Sigmoid colon (tissue), 7 donors: ENCODE measurements around the gene RNASEH2A. TPM values are rescaled to one million over a fixed set of nuclear protein-coding genes. Genes with fewer than 3 reads are reported as not detected.

Experiments
- DNase-seq: peaks from one replicate; pipeline ENCODE4 v3.0.0-alpha.2; 2019
- H3K27ac ChIP-seq, 4 donors: fragments of 200-600 bp; sonication (generic); one replicate each; pipeline ENCODE4 v1.5.1; 2016 to 2019; ENCODE audit warnings: mild to moderate bottlenecking in 1 of 4
- H3K27me3 ChIP-seq, 3 donors: fragments of 200-600 bp; sonication (generic); one replicate each; pipeline ENCODE4 v1.5.1; 2019; ENCODE audit warnings: mild to moderate bottlenecking in 1 of 3
- H3K36me3 ChIP-seq, 4 donors: fragments of 200-600 bp; sonication (generic); one replicate each; pipeline ENCODE4 v1.5.1; 2016 to 2019
- H3K4me1 ChIP-seq, 4 donors: fragments of 200-600 bp; sonication (generic); one replicate each; pipeline ENCODE4 v1.5.1; 2017 to 2019
- H3K4me3 ChIP-seq, 4 donors: fragments of 200-600 bp; sonication (generic); one replicate each; pipeline ENCODE4 v1.5.1; 2017 to 2019; ENCODE audit warnings: mild to moderate bottlenecking in 2 of 4, moderate library complexity in 1 of 4
- H3K9me3 ChIP-seq, 4 donors: fragments of 200-600 bp in 3 of 4; sonication (generic) in 3 of 4; one replicate each; pipeline versions ENCODE4 v1.5.1 to v1.6.1; 2013 to 2019
- EP300 ChIP-seq, 4 donors: sonication (generic); formaldehyde crosslinking; IDR thresholded peaks; one replicate each; pipeline ENCODE4 v1.6.1; 2017; ENCODE audit warnings: antibody characterized with exemption in 4 of 4
- POLR2A ChIP-seq, 2 donors: fragments of 450-650 bp; IDR thresholded peaks; one replicate each; pipeline ENCODE4 v1.6.1; 2016; ENCODE audit warnings: antibody characterized with exemption in 2 of 2, mild to moderate bottlenecking in 2 of 2, moderate library complexity in 2 of 2
- POLR2AphosphoS5 ChIP-seq, 4 donors: sonication (generic); formaldehyde crosslinking; IDR thresholded peaks; one replicate each; pipeline ENCODE4 v1.6.1; 2017; ENCODE audit warnings: antibody characterized with exemption in 4 of 4
- WGBS, 2 donors: extraction: QIAGEN DNeasy Blood & Tissue Kit; methylation state at CpG; one replicate each; pipeline ENCODE4 v1.1.7; 2013; 5-methylcytosine and 5-hydroxymethylcytosine counted together
- intact Hi-C: fragments of 100-400 bp; cut with DNase I; formaldehyde crosslinking; loops from one replicate; pipeline ENCODE4 v1.15.1; 2023
- polyA plus RNA-seq, 3 donors: library from polyadenylated mRNA; stranded (reverse); fragments of 200-250 nt; gene quantifications; one replicate each; pipeline ENCODE4 v1.2.3, GENCODE V29; 2013
- total RNA-seq, 4 donors: library from RNA; depleted of rRNA; stranded (reverse); fragments of >200 nt; gene quantifications; one replicate each; pipeline ENCODE4 v1.1.0, GENCODE V29; 2016
- TF ChIP-seq, protein P1 (sequence below), 4 experiments: fragments of 450-650 bp in 3 of 4; fragments of 200-600 bp in 1 of 4; IDR thresholded peaks; one replicate each; pipeline ENCODE4 v1.5.1; 2016 to 2019; ENCODE audit warnings: antibody characterized with exemption in 4 of 4, mild to moderate bottlenecking in 3 of 4, moderate library complexity in 2 of 4
- donor health status: healthy with polysubstance abuse.
- donor health status: Bipolar disorder and iron deficiency.
- donor health status: healthy.

RNASEH2A gene
- total and polyA plus RNA-seq, 7 donors: 1.9 to 22.1 (median 3.7) TPM

DNA sequence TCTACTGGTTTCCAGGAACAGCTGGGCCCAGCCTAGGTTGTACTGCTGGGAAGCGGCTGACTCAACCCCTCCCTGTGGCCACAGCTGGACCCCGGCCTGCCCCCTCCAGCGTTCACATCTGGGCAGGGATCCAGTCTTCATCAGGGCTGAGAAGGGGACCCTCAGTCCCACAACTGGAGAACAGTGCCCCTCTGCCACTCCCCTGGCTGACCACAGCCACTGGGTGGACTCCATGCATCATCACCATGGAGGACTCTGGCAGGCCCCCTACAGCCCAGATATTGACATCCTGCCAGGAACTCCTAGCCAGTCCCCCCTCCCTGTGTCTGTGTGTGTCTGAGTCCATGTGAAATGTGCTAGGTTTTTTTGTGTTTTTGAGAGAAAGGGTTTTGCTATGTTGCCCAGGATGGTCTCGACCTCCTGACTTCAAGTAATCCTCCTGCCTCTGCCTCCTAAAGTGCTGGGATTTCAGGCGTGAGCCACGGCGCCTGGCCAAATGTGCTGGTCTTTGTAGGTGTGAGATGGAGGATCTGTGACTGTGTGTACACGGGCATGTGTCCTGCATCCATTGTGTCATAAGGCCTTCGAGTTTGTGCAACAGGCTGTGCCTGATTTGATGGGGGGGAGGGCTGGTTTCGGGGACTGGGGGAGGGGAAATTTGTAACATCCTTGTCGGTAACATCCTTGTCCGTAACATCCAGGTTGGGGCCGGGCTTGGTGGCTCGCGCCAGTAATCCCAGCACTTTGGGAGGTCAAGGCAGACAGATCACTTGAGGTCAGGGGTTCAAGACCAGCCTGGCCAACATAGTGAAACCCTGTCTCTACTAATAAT is 27.0 kb upstream of the RNASEH2A start:
- DNase-seq: peak; percentile 89
- no peaks in the 10 kb centered on the region for H3K9me3 ChIP-seq
- intact Hi-C loops: no loop called here
- TF ChIP-seq POLR2AphosphoS5 (IDR thresholded peaks at IDR 0.05) (peak in 2 of 4 donors; percentile 50 to 52), EP300 (IDR thresholded peaks at IDR 0.05) (no peak)
- H3K36me3 ChIP-seq: no peaks in the 10 kb centered on the region
- H3K27me3 ChIP-seq: no peaks in the 10 kb centered on the region
- WGBS, 2 donors: 68 to 74% methylated on average over 15 of the region's 15 CpGs
- H3K4me3 ChIP-seq: peak overlapping the region in 2 of 4 donors; percentile 58 to 67
- peak overlapping the region; percentile 89 to 97 (median 94) for H3K27ac ChIP-seq
- peaks cover 0 to 60% (median 52%) of the 10 kb centered on the region in 4 donors for H3K4me1 ChIP-seq

DNA sequence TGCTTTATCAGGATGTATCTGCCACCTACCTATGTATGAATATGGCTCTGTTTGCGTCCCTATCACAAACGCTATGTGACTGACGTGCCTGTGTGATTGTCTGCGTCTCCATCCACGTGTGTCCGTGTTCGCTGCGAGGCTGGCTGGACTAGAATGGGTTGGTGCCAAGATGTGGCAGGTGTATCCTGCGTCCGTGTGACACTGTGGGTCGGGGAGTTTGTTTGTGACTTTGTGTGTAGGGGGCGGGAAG is 24.3 kb upstream of the RNASEH2A start:
- Histone ChIP-seq H3K4me3 (peak overlapping the region; percentile 32 to 63 (median 52)), H3K27me3 (no peaks in the 10 kb centered on the region), H3K4me1 (peaks cover 0 to 65% (median 59%) of the 10 kb centered on the region in 4 donors), H3K36me3 (no peaks in the 10 kb centered on the region), H3K9me3 (no peaks in the 10 kb centered on the region), H3K27ac (peak overlapping the region; percentile 97 to 100 (median 98))
- TF ChIP-seq EP300 (IDR thresholded peaks at IDR 0.05) (no peak), POLR2A (IDR thresholded peaks at IDR 0.05) (peak; percentile 52 to 72)
- WGBS, 2 donors: 1% methylated on average over 12 of the region's 12 CpGs
- intact Hi-C loops: no loop called here
- DNase-seq: no peak

DNA sequence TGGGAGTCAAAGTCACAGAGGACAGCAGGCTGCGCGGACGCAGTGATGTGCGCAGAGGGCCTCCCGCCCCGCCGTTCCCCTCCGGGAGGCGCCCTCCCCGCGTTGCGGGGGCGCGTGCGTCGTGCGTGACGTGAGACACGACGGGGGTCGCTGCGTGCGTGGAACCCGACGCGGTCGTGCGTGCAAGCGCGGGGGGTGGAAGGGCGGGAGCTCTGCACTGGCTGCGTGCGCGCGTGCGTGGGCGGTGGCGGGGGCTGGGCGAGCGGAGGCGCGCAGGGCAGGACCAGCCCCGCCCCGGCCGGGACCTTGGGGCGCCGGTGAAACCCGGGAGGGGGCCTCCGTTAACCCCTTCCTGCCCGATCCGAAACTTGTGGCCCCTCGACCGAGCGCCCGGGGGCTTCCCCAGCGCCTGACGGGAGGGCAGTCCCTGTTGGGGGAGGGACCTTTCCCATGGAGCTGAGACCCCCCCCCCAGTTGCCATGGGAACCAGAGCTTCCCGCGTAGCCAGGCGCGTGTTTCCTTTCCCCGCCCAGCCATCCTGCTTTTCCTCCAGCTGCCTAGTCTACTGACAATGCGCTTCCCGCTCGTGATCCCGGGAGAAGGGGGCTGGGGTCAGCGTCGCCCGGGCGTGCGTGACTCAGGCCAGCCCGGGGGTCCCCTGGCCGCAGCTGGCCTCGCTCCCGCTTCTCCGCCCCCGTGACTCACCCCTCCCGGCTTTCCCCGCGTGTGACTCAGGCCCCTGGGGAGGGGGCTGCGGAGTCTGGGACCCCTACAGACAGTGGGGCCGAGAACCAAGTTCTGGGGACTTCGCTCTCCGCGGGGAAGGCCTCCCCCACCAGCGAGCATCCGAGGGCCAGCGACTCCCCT is 23.7 kb upstream of the RNASEH2A start:
- Histone ChIP-seq H3K27ac (peak overlapping the region; percentile 97 to 100 (median 98)), H3K36me3 (no peaks in the 10 kb centered on the region), H3K9me3 (no peaks in the 10 kb centered on the region), H3K4me1 (peaks cover 0 to 66% (median 59%) of the 10 kb centered on the region in 4 donors), H3K4me3 (peak overlapping the region; percentile 32 to 63 (median 52)), H3K27me3 (no peaks in the 10 kb centered on the region)
- no peak for TF ChIP-seq POLR2A (IDR thresholded peaks at IDR 0.05)
- peak; percentile 88 to 96 (median 93) for TF ChIP-seq POLR2AphosphoS5 (IDR thresholded peaks at IDR 0.05)
- TF ChIP-seq EP300 (IDR thresholded peaks at IDR 0.05): peak; percentile 94 to 99 (median 98)
- TF ChIP-seq, protein P1, sequence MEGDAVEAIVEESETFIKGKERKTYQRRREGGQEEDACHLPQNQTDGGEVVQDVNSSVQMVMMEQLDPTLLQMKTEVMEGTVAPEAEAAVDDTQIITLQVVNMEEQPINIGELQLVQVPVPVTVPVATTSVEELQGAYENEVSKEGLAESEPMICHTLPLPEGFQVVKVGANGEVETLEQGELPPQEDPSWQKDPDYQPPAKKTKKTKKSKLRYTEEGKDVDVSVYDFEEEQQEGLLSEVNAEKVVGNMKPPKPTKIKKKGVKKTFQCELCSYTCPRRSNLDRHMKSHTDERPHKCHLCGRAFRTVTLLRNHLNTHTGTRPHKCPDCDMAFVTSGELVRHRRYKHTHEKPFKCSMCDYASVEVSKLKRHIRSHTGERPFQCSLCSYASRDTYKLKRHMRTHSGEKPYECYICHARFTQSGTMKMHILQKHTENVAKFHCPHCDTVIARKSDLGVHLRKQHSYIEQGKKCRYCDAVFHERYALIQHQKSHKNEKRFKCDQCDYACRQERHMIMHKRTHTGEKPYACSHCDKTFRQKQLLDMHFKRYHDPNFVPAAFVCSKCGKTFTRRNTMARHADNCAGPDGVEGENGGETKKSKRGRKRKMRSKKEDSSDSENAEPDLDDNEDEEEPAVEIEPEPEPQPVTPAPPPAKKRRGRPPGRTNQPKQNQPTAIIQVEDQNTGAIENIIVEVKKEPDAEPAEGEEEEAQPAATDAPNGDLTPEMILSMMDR (IDR thresholded peaks at IDR 0.05): no peak
- WGBS, 2 donors: 1 to 2% methylated on average over 88 of the region's 88 CpGs
- intact Hi-C loops: no loop called here
- peak; percentile 96 for DNase-seq

DNA sequence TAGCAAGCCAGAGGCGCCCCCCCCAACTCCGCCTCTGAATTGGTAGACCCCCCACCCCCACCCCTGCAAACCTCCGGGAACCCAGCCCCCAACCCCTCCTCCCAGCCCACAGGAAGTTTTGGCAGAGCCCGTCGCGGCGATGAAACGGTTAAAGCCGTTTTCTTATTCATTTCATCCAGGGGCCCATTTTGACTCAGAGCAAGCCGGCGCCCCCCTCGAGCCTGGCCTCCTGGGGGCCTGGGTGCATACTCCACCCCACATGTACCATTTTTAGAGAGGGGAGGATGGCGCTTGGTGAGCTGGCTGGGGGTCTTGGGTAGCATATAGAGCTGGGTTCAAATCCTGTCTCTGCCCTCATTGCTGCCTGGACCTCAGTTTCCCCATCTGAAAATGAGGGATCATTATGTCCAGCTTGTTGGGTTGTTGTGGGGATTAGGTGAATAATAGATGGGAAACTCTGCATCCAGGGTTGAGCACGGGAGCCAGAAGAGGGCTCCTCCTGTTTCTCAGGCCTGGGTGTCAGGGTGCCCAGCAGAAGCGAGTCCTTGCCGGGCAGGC is 23.0 kb upstream of the RNASEH2A start:
- H3K27ac ChIP-seq: peak overlapping the region; percentile 97 to 100 (median 98)
- WGBS, 2 donors: 11 to 13% methylated on average over 16 of the region's 16 CpGs
- H3K9me3 ChIP-seq: no peaks in the 10 kb centered on the region
- H3K4me3 ChIP-seq: peak overlapping the region; percentile 32 to 63 (median 52)
- no peak for TF ChIP-seq EP300 (IDR thresholded peaks at IDR 0.05)
- TF ChIP-seq, protein P1 (IDR thresholded peaks at IDR 0.05): no peak
- no peak for TF ChIP-seq POLR2A (IDR thresholded peaks at IDR 0.05)
- TF ChIP-seq POLR2AphosphoS5 (IDR thresholded peaks at IDR 0.05): no peak
- peaks cover 0 to 67% (median 62%) of the 10 kb centered on the region in 4 donors for H3K4me1 ChIP-seq
- H3K27me3 ChIP-seq: no peaks in the 10 kb centered on the region
- DNase-seq: no peak
- intact Hi-C loops: no loop called here
- H3K36me3 ChIP-seq: no peaks in the 10 kb centered on the region

DNA sequence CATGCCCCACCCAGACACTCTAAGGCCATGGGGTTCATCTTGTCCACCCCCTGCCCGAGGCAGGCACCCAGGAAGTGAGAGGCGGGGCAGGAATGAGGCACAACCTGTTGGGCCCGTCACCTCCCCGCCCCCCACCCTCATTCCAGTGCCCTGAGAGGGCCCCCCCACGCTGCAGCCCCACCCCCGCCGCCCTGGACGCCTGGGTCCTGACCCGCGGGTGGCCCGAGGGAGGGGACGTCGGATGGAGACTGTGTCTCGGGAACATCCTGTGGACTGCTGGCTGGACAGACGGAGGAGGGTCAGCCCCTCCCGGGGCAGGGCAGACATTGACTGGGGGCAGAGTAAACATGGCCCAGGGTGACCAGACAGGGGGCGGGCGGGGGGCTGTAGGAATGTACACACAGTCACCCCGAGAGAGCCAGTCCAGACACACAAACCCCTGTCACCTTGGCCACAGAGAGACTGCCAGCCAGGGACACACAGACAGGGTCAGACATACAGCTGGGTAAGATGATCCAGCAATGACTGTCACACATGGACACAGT is 22.5 kb upstream of the RNASEH2A start:
- Histone ChIP-seq H3K9me3 (no peaks in the 10 kb centered on the region), H3K27ac (peak overlapping the region; percentile 97 to 100 (median 98)), H3K27me3 (no peaks in the 10 kb centered on the region), H3K4me1 (peaks cover 0 to 67% (median 62%) of the 10 kb centered on the region in 4 donors), H3K4me3 (peak overlapping the region in 1 of 4 donors; percentile 63), H3K36me3 (no peaks in the 10 kb centered on the region)
- no peak for DNase-seq
- WGBS, 2 donors: 8 to 38% methylated on average over 19 of the region's 19 CpGs
- TF ChIP-seq, protein P1 (IDR thresholded peaks at IDR 0.05): no peak
- TF ChIP-seq POLR2A (IDR thresholded peaks at IDR 0.05) (no peak), EP300 (IDR thresholded peaks at IDR 0.05) (no peak), POLR2AphosphoS5 (IDR thresholded peaks at IDR 0.05) (no peak)
- intact Hi-C loops: no loop called here
